ENCODE results near the gene TRIM77.
"Not testable (repeated sequence)": the region's sequence is repeated elsewhere in the genome, so short reads cannot be mapped to it uniquely, and the experiment has no call there.

The TRIM77 gene, protein sequence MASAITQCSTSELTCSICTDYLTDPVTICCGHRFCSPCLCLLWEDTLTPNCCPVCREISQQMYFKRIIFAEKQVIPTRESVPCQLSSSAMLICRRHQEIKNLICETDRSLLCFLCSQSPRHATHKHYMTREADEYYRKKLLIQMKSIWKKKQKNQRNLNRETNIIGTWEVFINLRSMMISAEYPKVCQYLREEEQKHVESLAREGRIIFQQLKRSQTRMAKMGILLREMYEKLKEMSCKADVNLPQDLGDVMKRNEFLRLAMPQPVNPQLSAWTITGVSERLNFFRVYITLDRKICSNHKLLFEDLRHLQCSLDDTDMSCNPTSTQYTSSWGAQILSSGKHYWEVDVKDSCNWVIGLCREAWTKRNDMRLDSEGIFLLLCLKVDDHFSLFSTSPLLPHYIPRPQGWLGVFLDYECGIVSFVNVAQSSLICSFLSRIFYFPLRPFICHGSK

DNA sequence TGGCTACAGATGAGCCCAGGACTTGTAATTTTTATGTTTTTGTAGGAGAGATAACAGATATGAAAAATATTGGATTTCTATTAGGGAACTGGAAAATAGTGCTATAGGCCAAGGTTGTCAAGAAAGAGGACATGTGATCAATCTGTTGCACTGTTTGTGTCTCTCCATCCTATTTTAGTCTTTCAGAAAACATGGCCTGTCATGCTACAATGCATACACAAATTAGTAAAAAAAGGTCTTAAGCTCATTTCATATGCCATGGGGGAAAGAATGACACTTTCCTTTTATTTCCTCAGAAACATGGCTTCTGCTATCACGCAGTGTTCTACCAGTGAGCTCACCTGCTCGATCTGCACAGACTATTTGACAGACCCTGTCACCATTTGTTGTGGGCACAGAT, at the start of gene TRIM77:
Gene TRIM77, plus strand, starts transcription at position 301 of the 400 bp plus-strand sequence. Its CDS starts 0 bp downstream, at position 301.
- not testable (repeated sequence) for ATAC-seq

DNA sequence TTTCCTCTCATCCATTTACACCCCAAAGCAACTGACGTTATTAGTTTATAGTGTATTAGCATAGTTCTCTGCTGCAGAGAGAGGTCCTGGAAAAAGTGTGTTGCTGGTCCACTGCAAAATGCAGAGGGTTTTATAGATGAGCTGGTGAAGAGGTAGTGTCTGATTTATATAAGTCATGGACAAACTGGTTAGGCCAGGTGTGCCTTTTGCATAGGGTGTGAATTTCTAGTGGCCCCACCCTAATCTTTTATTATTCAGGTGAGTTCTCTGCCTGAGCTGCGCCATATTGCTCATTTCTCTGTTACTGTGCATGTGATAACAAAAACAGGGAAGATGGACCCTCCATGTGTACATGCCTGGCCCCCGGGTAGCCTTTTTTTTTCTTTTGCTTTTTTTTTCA, 43.1 kb upstream of the TRIM77 start:
- no peak for ATAC-seq
- no peak for TF ChIP-seq ZFP3 (CRISPR knock-in tag; IDR thresholded peaks at IDR 0.05)
- no peak for TF ChIP-seq ESRRG (CRISPR knock-in tag; IDR thresholded peaks at IDR 0.05)
- TF ChIP-seq ZNF70 (CRISPR knock-in tag; IDR thresholded peaks at IDR 0.05) = no peak
- TF ChIP-seq CSRNP3 (CRISPR knock-in tag; IDR thresholded peaks at IDR 0.05) = no peak
- no peak for TF ChIP-seq CSDC2 (CRISPR knock-in tag; IDR thresholded peaks at IDR 0.05)
- no peak for TF ChIP-seq PATZ1 (CRISPR knock-in tag; IDR thresholded peaks at IDR 0.05; ENCODE audit: borderline replicate concordance)
- TF ChIP-seq, protein P1, sequence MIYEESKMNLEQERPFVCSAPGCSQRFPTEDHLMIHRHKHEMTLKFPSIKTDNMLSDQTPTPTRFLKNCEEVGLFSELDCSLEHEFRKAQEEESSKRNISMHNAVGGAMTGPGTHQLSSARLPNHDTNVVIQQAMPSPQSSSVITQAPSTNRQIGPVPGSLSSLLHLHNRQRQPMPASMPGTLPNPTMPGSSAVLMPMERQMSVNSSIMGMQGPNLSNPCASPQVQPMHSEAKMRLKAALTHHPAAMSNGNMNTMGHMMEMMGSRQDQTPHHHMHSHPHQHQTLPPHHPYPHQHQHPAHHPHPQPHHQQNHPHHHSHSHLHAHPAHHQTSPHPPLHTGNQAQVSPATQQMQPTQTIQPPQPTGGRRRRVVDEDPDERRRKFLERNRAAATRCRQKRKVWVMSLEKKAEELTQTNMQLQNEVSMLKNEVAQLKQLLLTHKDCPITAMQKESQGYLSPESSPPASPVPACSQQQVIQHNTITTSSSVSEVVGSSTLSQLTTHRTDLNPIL (CRISPR knock-in tag; IDR thresholded peaks at IDR 0.05; ENCODE audit: low read depth) = no peak
- TF ChIP-seq BACH2 (CRISPR knock-in tag; IDR thresholded peaks at IDR 0.05; ENCODE audit: borderline replicate concordance) = no peak
- no peak for TF ChIP-seq ZNF8 (CRISPR knock-in tag; IDR thresholded peaks at IDR 0.05)
- TF ChIP-seq ARNTL (CRISPR knock-in tag; IDR thresholded peaks at IDR 0.05; ENCODE audit: borderline replicate concordance, low read depth) = no peak
- no peak for TF ChIP-seq ISL1 (CRISPR knock-in tag; IDR thresholded peaks at IDR 0.05)

DNA sequence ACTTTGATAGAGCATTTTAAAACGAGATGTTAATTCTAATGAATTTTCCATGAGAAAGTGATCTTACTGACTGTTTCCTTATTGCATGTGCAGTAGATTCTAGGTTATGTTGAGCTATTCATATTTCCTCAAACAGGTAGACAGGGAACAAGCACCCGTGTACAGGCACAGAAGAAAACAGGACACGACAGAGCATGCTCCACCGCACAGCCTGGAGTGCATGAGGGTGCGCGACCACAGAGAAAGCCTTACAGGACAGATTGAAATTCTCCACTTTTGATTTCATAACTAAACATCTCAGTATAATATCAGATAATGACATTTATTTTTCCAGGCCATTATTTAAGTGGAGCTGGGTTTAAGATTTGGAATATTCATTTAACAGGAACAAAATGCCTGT, 41.9 kb upstream of the TRIM77 start:
- not testable (repeated sequence) for ATAC-seq

DNA sequence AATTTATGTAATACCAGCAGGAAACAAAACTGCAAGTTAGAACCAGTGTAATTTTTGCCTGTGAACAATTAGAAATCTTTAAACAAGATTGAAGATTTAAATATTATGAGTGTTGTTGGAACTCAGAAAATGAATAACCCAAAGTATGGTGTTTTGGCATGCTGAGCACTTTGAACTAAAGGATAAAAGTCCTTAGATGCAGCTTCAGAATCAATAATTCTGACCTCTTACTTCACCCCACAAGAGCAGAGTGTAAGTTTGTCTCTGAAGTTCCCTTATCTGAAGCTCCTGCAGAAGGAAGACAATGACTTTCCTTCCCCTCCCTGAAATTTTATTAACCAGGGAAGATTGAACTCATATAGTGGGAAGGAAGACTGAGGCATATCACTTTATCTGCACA, 40.5 kb upstream of the TRIM77 start:
- ATAC-seq = not testable (repeated sequence)

- not testable (repeated sequence) for ATAC-seq
These were observed 40.0 kb upstream of the TRIM77 start for GRCh38 chr11:89669993-89670669.

GRCh38 chr11:89672547-89672946, 37.6 kb upstream of the TRIM77 start:
- not testable (repeated sequence) for ATAC-seq

- ATAC-seq = not testable (repeated sequence)
These were observed 36.7 kb upstream of the TRIM77 start for GRCh38 chr11:89673380-89673779.

DNA sequence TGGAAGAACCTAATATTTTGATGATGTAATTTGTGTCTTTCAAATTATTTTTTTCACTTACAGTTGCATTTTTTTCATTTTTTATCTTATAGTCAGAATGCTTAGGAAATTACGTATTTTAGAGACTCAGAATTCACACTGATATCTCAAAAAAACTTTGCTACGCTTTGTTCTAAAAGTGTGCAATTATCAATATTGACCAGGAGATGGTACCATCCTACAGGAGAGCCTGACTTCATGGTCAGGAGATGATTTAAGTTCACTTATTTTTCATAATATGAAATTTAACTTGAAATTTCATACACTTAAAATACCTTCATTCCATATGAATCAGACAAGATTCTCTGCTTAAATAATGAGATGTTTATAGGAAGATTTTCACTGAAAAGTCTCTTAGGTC, 34.7 kb upstream of the TRIM77 start:
- ATAC-seq = peak; percentile 56; the same call in 2 of the 3 replicates

- not testable (repeated sequence) for ATAC-seq
These were observed 34.2 kb upstream of the TRIM77 start for GRCh38 chr11:89675948-89676347.

- ATAC-seq = not testable (repeated sequence)
These were observed 3.0 kb upstream of the TRIM77 start for GRCh38 chr11:89707080-89707479.

- not testable (repeated sequence) for ATAC-seq
These were observed 14.9 kb downstream of the TRIM77 start for GRCh38 chr11:89724866-89725498.

GRCh38 chr11:89730215-89730614, 20.1 kb downstream of the TRIM77 start:
- ATAC-seq = not testable (repeated sequence)

Measured in SK-N-SH treated with all-trans-retinoic acid at 6 μM for 48 hours (cell line).